Thyroid gland (tissue), 4 donors: Measurements from ENCODE around the gene ACKR3. TPM values are rescaled to one million over a fixed set of nuclear protein-coding genes. Genes with fewer than 3 reads are reported as not detected.

Source experiments
- DNase-seq, 2 donors: peaks; one replicate each; pipeline ENCODE4 v3.0.0-alpha.2; 2019
- H3K27ac ChIP-seq, 3 donors: fragments of 200-600 bp; sonication (generic); 1 replicate in 2 of 3; 2 replicates in 1 of 3; pipeline ENCODE4 v1.5.1; 2016 to 2019; ENCODE audit warnings: mild to moderate bottlenecking in 1 of 3, moderate library complexity in 1 of 3
- H3K27me3 ChIP-seq: fragments of 200-600 bp; sonication (generic); one replicate; pipeline ENCODE4 v1.5.1; 2019
- H3K36me3 ChIP-seq, 2 donors: fragments of 200-600 bp; sonication (generic); one replicate each; pipeline ENCODE4 v1.5.1; 2016 to 2019
- H3K4me1 ChIP-seq, 2 donors: fragments of 200-600 bp; sonication (generic); one replicate each; pipeline ENCODE4 v1.5.1; 2017 to 2019
- H3K4me3 ChIP-seq, 3 donors: fragments of 200-600 bp; sonication (generic); replicated peaks in 1 of 3; 1 replicate in 2 of 3; 2 replicates in 1 of 3; pipeline ENCODE4 v1.5.1; 2016; ENCODE audit warnings: mild to moderate bottlenecking in 1 of 3
- H3K9me3 ChIP-seq: fragments of 200-600 bp; sonication (generic); one replicate; pipeline ENCODE4 v1.5.1; 2017
- POLR2A ChIP-seq, 2 donors: fragments of 450-650 bp; IDR thresholded peaks; one replicate each; pipeline ENCODE4 v1.6.1; 2017; ENCODE audit warnings: antibody characterized with exemption in 2 of 2, mild to moderate bottlenecking in 2 of 2, moderate library complexity in 1 of 2
- WGBS, 2 donors: methylation state at CpG; one replicate each; pipeline ENCODE4 v1.1.5; 2017; 5-methylcytosine and 5-hydroxymethylcytosine counted together
- intact Hi-C: fragments of 100-400 bp; cut with DNase I; formaldehyde crosslinking; loops from one replicate; pipeline ENCODE4 v1.15.1; 2023
- total RNA-seq, 4 donors: library from RNA; depleted of rRNA; stranded (reverse); fragments of >200 nt; gene quantifications; one replicate each; pipeline ENCODE4 v1.2.3, GENCODE V29; 2016
- TF ChIP-seq, protein P1 (sequence below), 6 experiments: fragments of 200-600 bp in 3 of 6; fragments of 450-650 bp in 3 of 6; sonication (generic) in 3 of 6; IDR thresholded peaks; one replicate each; pipeline ENCODE4 v1.5.1; 2016 to 2019; ENCODE audit warnings: antibody characterized with exemption in 6 of 6, mild to moderate bottlenecking in 2 of 6, inconsistent platforms in 1 of 6, moderate library complexity in 1 of 6

ACKR3 gene
- 10 to 100 TPM; 32.2 to 68.5 (median 54.8) TPM for total RNA-seq

DNA sequence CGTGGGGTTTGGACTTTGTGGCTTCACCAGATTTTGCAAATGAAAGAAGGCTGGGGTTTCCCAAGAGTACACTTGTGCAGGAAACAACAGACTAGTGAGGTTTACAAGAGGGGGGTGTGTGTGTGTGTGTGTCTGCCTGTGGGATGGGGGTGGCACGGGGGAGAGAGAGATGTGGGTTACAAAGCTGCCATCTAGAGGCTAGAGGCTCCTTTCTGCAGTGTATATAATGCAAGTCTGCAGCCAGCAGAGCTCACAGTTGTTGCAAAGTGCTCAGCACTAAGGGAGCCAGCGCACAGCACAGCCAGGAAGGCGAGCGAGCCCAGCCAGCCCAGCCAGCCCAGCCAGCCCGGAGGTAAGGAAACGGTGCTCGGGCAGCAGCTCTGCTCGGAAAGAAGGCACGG is at the start of gene ACKR3:
Gene ACKR3, plus strand, starts transcription at position 253 of the 401 bp plus-strand sequence. CDS start 10,641 bp downstream, outside the sequence.
- 0 to 1% methylated on average over 4 to 9 of the region's 10 CpGs for WGBS, 2 donors
- Histone ChIP-seq H3K4me1 (peaks cover 54 to 61% of the 10 kb centered on the region in 2 donors), H3K27me3 (no peaks in the 10 kb centered on the region), H3K4me3 (peak within 1 kb of the TSS in 2 of 3 donors; percentile 29 to 36), H3K9me3 (no peaks in the 10 kb centered on the region), H3K36me3 (no peaks in the 10 kb centered on the region), H3K27ac (peak within 1 kb of the TSS; percentile 91 to 97 (median 96))
- DNase-seq: peak; percentile 86 to 87
- peak in 1 of 2 donors; percentile 80 for TF ChIP-seq POLR2A (IDR thresholded peaks at IDR 0.05)
- TF ChIP-seq, protein P1, sequence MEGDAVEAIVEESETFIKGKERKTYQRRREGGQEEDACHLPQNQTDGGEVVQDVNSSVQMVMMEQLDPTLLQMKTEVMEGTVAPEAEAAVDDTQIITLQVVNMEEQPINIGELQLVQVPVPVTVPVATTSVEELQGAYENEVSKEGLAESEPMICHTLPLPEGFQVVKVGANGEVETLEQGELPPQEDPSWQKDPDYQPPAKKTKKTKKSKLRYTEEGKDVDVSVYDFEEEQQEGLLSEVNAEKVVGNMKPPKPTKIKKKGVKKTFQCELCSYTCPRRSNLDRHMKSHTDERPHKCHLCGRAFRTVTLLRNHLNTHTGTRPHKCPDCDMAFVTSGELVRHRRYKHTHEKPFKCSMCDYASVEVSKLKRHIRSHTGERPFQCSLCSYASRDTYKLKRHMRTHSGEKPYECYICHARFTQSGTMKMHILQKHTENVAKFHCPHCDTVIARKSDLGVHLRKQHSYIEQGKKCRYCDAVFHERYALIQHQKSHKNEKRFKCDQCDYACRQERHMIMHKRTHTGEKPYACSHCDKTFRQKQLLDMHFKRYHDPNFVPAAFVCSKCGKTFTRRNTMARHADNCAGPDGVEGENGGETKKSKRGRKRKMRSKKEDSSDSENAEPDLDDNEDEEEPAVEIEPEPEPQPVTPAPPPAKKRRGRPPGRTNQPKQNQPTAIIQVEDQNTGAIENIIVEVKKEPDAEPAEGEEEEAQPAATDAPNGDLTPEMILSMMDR (IDR thresholded peaks at IDR 0.05): peak in 4 of 6 experiments; percentile 43 to 50 (median 45)
- intact Hi-C loops: loop anchor here (10.0 kb wide), 2 partner anchors 55 to 455 kb away; no protein-coding TSS in a partner anchor

DNA sequence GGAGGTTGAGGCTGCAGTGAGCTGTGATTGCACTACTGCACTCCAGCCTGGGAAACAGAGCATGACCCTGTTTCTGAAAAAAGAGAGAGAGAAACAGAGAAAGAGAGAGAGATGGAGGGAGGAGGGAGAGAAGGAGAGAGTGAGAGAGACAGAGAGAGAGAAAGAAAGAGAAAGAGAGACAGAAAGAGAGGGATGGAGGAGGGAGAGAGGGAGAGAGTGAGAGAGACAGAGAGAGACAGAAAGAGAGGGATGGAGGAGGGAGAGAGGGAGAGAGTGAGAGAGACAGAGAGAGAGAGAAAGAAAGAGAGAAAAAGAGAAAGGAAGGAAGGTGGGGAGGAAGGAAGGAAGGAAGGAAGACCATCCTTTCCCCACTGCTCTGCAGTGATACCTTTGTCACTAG is 48.1 kb upstream of the ACKR3 start:
- H3K36me3 ChIP-seq: no peaks in the 10 kb centered on the region
- intact Hi-C loops: no loop called here
- no peak overlapping the region for H3K4me3 ChIP-seq
- no peaks in the 10 kb centered on the region for H3K4me1 ChIP-seq
- TF ChIP-seq, protein P1 (IDR thresholded peaks at IDR 0.05): no peak
- no peak for TF ChIP-seq POLR2A (IDR thresholded peaks at IDR 0.05)
- no peaks in the 10 kb centered on the region for H3K27me3 ChIP-seq
- H3K27ac ChIP-seq: no peak overlapping the region
- no peak for DNase-seq
- no peaks in the 10 kb centered on the region for H3K9me3 ChIP-seq

DNA sequence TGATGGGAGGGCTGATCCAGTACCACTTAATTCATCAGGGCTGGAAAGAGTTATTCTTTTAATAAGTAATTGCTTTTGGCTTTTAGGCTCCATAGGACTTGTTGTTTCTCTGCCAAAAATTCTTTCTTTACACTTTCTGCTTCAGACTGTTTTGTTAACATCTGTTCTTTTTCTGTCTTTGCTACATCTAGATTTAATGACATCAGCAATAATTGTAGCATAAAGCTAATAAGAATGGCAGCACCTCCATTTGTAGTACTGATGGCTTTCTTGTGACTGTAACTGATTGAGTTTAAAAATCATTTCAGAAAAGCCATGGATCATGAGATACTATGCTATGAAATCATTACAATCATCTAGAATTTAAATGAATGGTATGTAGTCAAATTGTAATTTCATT is 46.4 kb upstream of the ACKR3 start:
- no peak for DNase-seq
- Histone ChIP-seq H3K9me3 (no peaks in the 10 kb centered on the region), H3K4me1 (no peaks in the 10 kb centered on the region), H3K27ac (no peak overlapping the region), H3K27me3 (no peaks in the 10 kb centered on the region), H3K36me3 (no peaks in the 10 kb centered on the region), H3K4me3 (no peak overlapping the region)
- TF ChIP-seq, protein P1 (IDR thresholded peaks at IDR 0.05): no peak
- no peak for TF ChIP-seq POLR2A (IDR thresholded peaks at IDR 0.05)
- intact Hi-C loops: no loop called here

DNA sequence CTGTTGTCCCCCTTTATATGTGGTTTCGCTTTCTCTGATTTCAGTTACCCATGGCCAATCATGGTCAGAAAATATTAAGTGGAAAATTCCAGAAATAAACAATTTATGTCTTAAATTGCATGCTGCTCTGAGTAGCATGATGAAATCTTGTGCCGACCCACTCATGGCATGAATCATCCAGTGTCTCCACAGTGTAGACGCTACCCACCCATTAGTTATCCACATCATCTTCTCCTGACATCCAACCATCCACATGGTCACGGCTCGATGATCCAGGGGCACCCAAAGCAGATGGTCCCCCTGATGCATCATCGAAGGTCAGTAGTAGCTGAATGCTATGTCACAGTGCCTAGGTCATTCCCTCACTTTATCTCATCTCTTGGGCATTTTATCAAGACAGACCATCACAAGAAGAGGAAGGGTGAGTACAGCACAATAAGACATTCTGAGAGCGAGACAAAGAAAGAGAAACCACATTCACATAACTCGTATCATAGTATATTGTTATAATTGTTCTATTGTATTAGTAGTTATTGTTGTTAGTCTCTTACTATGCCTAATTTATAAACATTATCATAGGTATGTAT is 44.1 kb upstream of the ACKR3 start:
- Histone ChIP-seq H3K4me3 (no peak overlapping the region), H3K27ac (no peak overlapping the region), H3K9me3 (no peaks in the 10 kb centered on the region), H3K36me3 (no peaks in the 10 kb centered on the region), H3K4me1 (no peaks in the 10 kb centered on the region), H3K27me3 (no peaks in the 10 kb centered on the region)
- TF ChIP-seq POLR2A (IDR thresholded peaks at IDR 0.05): no peak
- TF ChIP-seq, protein P1 (IDR thresholded peaks at IDR 0.05): no peak
- WGBS, 2 donors: 94 to 95% methylated on average over 8 of the region's 8 CpGs
- DNase-seq: no peak
- intact Hi-C loops: no loop called here

DNA sequence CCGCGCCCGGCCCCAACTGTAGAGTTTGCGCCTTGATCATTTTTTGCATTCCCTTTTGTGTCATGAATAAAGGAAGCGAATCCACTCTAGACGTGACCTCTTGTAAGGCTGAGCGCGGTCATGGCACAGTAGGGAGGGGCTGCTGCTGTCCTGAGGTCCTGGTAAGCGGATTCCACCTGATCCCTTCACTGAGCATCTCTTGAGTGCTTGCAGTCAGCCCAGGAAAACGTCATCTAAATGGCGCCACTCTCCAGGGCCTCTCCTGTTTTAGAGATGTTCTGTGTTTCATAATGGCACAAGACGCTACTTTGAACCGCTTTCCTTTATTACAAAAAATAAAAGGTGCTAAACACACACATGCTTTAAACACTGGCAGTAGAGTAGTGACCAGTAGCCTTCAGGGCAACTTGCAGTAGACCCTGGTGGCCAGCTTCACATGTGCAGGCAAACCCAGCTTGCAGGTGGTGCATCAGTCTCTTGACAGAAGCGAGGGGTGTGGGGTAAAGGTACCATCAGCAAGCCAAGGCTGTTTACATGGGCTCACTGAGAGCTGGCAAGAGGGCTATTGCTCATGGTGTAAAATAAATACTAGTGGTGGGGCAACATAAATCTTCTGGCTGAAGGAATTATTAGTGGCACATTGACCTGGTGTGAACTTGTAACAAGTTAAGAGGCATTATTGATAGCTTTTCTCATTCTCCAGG is 43.0 kb upstream of the ACKR3 start:
- no peak overlapping the region for H3K27ac ChIP-seq
- no peaks in the 10 kb centered on the region for H3K36me3 ChIP-seq
- no peak for DNase-seq
- intact Hi-C loops: no loop called here
- H3K4me1 ChIP-seq: no peaks in the 10 kb centered on the region
- no peak overlapping the region for H3K4me3 ChIP-seq
- TF ChIP-seq, protein P1 (IDR thresholded peaks at IDR 0.05): no peak
- no peak for TF ChIP-seq POLR2A (IDR thresholded peaks at IDR 0.05)
- H3K9me3 ChIP-seq: no peaks in the 10 kb centered on the region
- WGBS, 2 donors: 91 to 93% methylated on average over 14 of the region's 14 CpGs
- no peaks in the 10 kb centered on the region for H3K27me3 ChIP-seq
